HepG2 (cell line): ENCODE measurements around the gene PTPN22. TPM values are rescaled to one million over a fixed set of nuclear protein-coding genes. Genes with fewer than 3 reads are reported as not detected.
A peak's percentile ranks its signal among the peaks of the same experiment; 100 is the strongest.

Source experiments
- ASH2L ChIP-seq: fragments of 300-600, 200-600 bp; sonication (generic); IDR thresholded peaks from 2 replicates; pipeline ENCODE4 v1.7.0; 2017; ENCODE audit warnings: low read depth, mild to moderate bottlenecking, moderate library complexity, mixed read lengths, low read length; ENCODE audit not compliant: insufficient read length
- ATF1 ChIP-seq: IDR thresholded peaks from 2 replicates; pipeline ENCODE4 v1.6.1; 2016; ENCODE audit warnings: mild to moderate bottlenecking, control low read depth
- CREB1 ChIP-seq, 2 experiments: fragments of 450-650 bp in 1 of 2; IDR thresholded peaks; 2 replicates each; pipeline ENCODE4 v1.6.1; 2016 to 2017; ENCODE audit warnings: control low read depth in 1 of 2, mild to moderate bottlenecking in 1 of 2, missing compliant biosample characterization in 1 of 2, missing genetic modification characterization in 1 of 2
- CREM ChIP-seq, 2 experiments: sonication (generic) in 1 of 2; formaldehyde crosslinking in 1 of 2; IDR thresholded peaks; 2 replicates each; pipeline versions ENCODE4 v1.4.0 to v1.6.1; 2016 to 2020; ENCODE audit warnings: antibody characterized with exemption in 1 of 2, mild to moderate bottlenecking in 1 of 2, missing genetic modification reagents in 1 of 2
- GFI1 ChIP-seq: sonication (generic); formaldehyde crosslinking; IDR thresholded peaks from 2 replicates; pipeline ENCODE4 v1.5.0; 2020; ENCODE audit warnings: missing genetic modification reagents, mild to moderate bottlenecking, borderline replicate concordance
- GMEB2 ChIP-seq: IDR thresholded peaks from 2 replicates; pipeline ENCODE4 v1.6.1; 2016; ENCODE audit warnings: missing biosample characterization, missing genetic modification reagents, low read depth
- MEF2D ChIP-seq: sonication (generic); formaldehyde crosslinking; IDR thresholded peaks from 2 replicates; pipeline ENCODE4 v1.5.1; 2020; ENCODE audit warnings: mild to moderate bottlenecking, missing genetic modification reagents
- MXD4 ChIP-seq: IDR thresholded peaks from 2 replicates; pipeline ENCODE4 v1.6.1; 2016; ENCODE audit warnings: mild to moderate bottlenecking, missing biosample characterization, missing genetic modification reagents
- NR2C2 ChIP-seq: sonication (generic); formaldehyde crosslinking; IDR thresholded peaks from 2 replicates; pipeline ENCODE4 v1.4.0; 2020; ENCODE audit warnings: missing genetic modification reagents, mild to moderate bottlenecking, moderate library complexity, borderline replicate concordance
- RAD51 ChIP-seq: fragments of 450-650 bp; IDR thresholded peaks from 2 replicates; pipeline ENCODE4 v1.6.1; 2016; ENCODE audit warnings: borderline replicate concordance
- RBFOX2 ChIP-seq: fragments of 200-400 bp; formaldehyde crosslinking; IDR thresholded peaks from 2 replicates; pipeline ENCODE4 v1.6.1; 2017; ENCODE audit warnings: low read depth, mild to moderate bottlenecking, low read length
- RFXANK ChIP-seq: IDR thresholded peaks from 2 replicates; pipeline ENCODE4 v1.6.1; 2016
- SMYD3 ChIP-seq: sonication (generic); formaldehyde crosslinking; IDR thresholded peaks from 2 replicates; pipeline ENCODE4 v1.8.1; 2023; ENCODE audit warnings: mild to moderate bottlenecking, missing genetic modification reagents
- SNAPC2 ChIP-seq: sonication (generic); formaldehyde crosslinking; IDR thresholded peaks from 2 replicates; pipeline ENCODE4 v1.8.1; 2022; ENCODE audit warnings: mild to moderate bottlenecking, missing genetic modification reagents
- SP2 ChIP-seq: sonication (generic); formaldehyde crosslinking; IDR thresholded peaks from 2 replicates; pipeline ENCODE4 v1.5.1; 2020; ENCODE audit warnings: mild to moderate bottlenecking, missing genetic modification reagents
- ZBTB25 ChIP-seq: IDR thresholded peaks from 2 replicates; pipeline ENCODE4 v1.6.1; 2018; ENCODE audit warnings: missing genetic modification reagents
- ZNF180 ChIP-seq: sonication (generic); formaldehyde crosslinking; IDR thresholded peaks from 2 replicates; pipeline ENCODE4 v1.4.0; 2020; ENCODE audit warnings: low read depth, missing genetic modification reagents, borderline replicate concordance
- ZNF354B ChIP-seq: sonication (generic); formaldehyde crosslinking; IDR thresholded peaks from 2 replicates; pipeline ENCODE4 v1.8.0; 2022; ENCODE audit warnings: mild to moderate bottlenecking, missing genetic modification reagents
- ZNF589 ChIP-seq: sonication (generic); formaldehyde crosslinking; conservative IDR thresholded peaks from 2 replicates; pipeline ENCODE4 v1.8.0; 2022; ENCODE audit warnings: mild to moderate bottlenecking, moderate library complexity, missing genetic modification reagents
- ZNF672 ChIP-seq: sonication (generic); formaldehyde crosslinking; IDR thresholded peaks from 2 replicates; pipeline ENCODE4 v1.8.1; 2022; ENCODE audit warnings: missing genetic modification reagents
- ZNF770 ChIP-seq: sonication (generic); formaldehyde crosslinking; IDR thresholded peaks from 2 replicates; pipeline ENCODE4 v1.5.0; 2020; ENCODE audit warnings: mild to moderate bottlenecking, missing genetic modification reagents
- polyA plus RNA-seq, 8 experiments: library from polyadenylated mRNA; depleted of rRNA in 3 of 8; stranded (reverse) in 7 of 8; unstranded in 1 of 8; fragments of >200 nt; fragmentation: Illumina TruSeq in 4 of 8; extraction: Trizol in 4 of 8; gene quantifications; 2 replicates each; pipeline versions ENCODE4 v1.2.1 to v1.2.3, GENCODE V29; 2011 to 2016; ENCODE audit warnings: low read depth in 4 of 8, missing spikeins in 1 of 8, mixed read lengths in 1 of 8; ENCODE audit not compliant: insufficient read depth in 1 of 8
- total RNA-seq, 5 experiments: library from RNA; depleted of rRNA; stranded (reverse); fragments of >200 nt; fragmentation: Illumina TruSeq; extraction: Trizol; gene quantifications; 2 replicates each; pipeline ENCODE4 v1.2.3, GENCODE V29; 2016; ENCODE audit warnings: low read depth in 1 of 5
- TF ChIP-seq, protein P1 (sequence below): sonication (generic); formaldehyde crosslinking; IDR thresholded peaks from 2 replicates; pipeline ENCODE4 v1.8.0; 2022; ENCODE audit warnings: mild to moderate bottlenecking, missing genetic modification reagents; ENCODE audit not compliant: insufficient replicate concordance
- TF ChIP-seq, protein P2 (sequence below): IDR thresholded peaks from 2 replicates; pipeline ENCODE4 v1.6.1; 2016; ENCODE audit warnings: low read depth, borderline replicate concordance

The PTPN22 gene
- total and polyA plus RNA-seq, 2 of the 13 experiments (the other 11 are each of a cell fraction or from before 2014, with no cell fraction given): not detected

- peak; percentile 76 for TF ChIP-seq ZBTB25
- peak; percentile 64; the same call in 1 of the 2 replicates for TF ChIP-seq NR2C2 (CRISPR knock-in tag)
- TF ChIP-seq SNAPC2 (CRISPR knock-in tag): peak; percentile 69
- TF ChIP-seq RAD51: no peak
- 0 out of 2 replicates have a peak, but pooled peaks have one; percentile 27 for TF ChIP-seq ZNF589
- TF ChIP-seq RFXANK (CRISPR knock-in tag): 0 out of 2 replicates have a peak, but pooled peaks have one; percentile 39
- 0 out of 2 replicates have a peak, but pooled peaks have one; percentile 45 for TF ChIP-seq MXD4 (CRISPR knock-in tag)
- TF ChIP-seq ZNF770 (CRISPR knock-in tag): peak; percentile 11; the same call in 1 of the 2 replicates
- peak; percentile 65; the same call in 1 of the 2 replicates for TF ChIP-seq MEF2D
- TF ChIP-seq, protein P1, sequence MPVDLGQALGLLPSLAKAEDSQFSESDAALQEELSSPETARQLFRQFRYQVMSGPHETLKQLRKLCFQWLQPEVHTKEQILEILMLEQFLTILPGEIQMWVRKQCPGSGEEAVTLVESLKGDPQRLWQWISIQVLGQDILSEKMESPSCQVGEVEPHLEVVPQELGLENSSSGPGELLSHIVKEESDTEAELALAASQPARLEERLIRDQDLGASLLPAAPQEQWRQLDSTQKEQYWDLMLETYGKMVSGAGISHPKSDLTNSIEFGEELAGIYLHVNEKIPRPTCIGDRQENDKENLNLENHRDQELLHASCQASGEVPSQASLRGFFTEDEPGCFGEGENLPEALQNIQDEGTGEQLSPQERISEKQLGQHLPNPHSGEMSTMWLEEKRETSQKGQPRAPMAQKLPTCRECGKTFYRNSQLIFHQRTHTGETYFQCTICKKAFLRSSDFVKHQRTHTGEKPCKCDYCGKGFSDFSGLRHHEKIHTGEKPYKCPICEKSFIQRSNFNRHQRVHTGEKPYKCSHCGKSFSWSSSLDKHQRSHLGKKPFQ: peak; percentile 13
- TF ChIP-seq ASH2L: peak; percentile 94
- no peak for TF ChIP-seq ZNF354B (CRISPR knock-in tag)
- TF ChIP-seq, protein P2, sequence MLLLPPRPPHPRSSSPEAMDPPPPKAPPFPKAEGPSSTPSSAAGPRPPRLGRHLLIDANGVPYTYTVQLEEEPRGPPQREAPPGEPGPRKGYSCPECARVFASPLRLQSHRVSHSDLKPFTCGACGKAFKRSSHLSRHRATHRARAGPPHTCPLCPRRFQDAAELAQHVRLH (CRISPR knock-in tag): peak; percentile 19; the same call in 1 of the 2 replicates
- TF ChIP-seq SP2 (CRISPR knock-in tag): no peak
- peak; percentile 96 for TF ChIP-seq RBFOX2
- TF ChIP-seq CREB1 (IDR thresholded peaks at IDR 0.05): peak; percentile 81
- peak; percentile 91 for TF ChIP-seq CREB1 (CRISPR knock-in tag; IDR thresholded peaks at IDR 0.05)
- peak; percentile 95 for TF ChIP-seq CREM (IDR thresholded peaks at IDR 0.05)
- no peak for TF ChIP-seq CREM (CRISPR knock-in tag; IDR thresholded peaks at IDR 0.05)
- no peak for TF ChIP-seq GFI1
- no peak for TF ChIP-seq ZNF180 (CRISPR knock-in tag)
- TF ChIP-seq GMEB2 (CRISPR knock-in tag): peak; percentile 85
- TF ChIP-seq SMYD3 (CRISPR knock-in tag): peak; percentile 50; the same call in 1 of the 2 replicates
- TF ChIP-seq ZNF672 (CRISPR knock-in tag): no peak
- TF ChIP-seq ATF1 (CRISPR knock-in tag): peak; percentile 81
These were observed 59.4 kb downstream of the PTPN22 start, which contains the start of gene RSBN1 (continued) for GRCh38 chr1:113811888-113812660.
